H9 (cell line): ENCODE results near the gene MYH14. TPM values are rescaled to one million over a fixed set of nuclear protein-coding genes. Genes with fewer than 3 reads are reported as not detected.

Source experiments
- DNase-seq: peaks from one replicate; pipeline ENCODE4 v3.0.0-alpha.2; 2017
- H2AFZ ChIP-seq: one replicate; pipeline ENCODE4 v1.6.1; 2013; ENCODE audit warnings: mild to moderate bottlenecking, low read length, control low read depth, moderate library complexity
- H2AK5ac ChIP-seq: 2 replicates; pipeline ENCODE4 v1.6.1; 2013; ENCODE audit warnings: low read length, control low read depth, mixed read lengths; ENCODE audit not compliant: insufficient read length
- H2BK120ac ChIP-seq: one replicate; pipeline ENCODE4 v1.6.1; 2013; ENCODE audit warnings: low read depth, mild to moderate bottlenecking, low read length, control low read depth, inconsistent platforms; ENCODE audit not compliant: poor library complexity, severe bottlenecking
- H2BK12ac ChIP-seq: 2 replicates; pipeline ENCODE4 v1.6.1; 2013; ENCODE audit warnings: low read length, control low read depth, mixed read lengths, low read depth; ENCODE audit not compliant: insufficient read length
- H2BK15ac ChIP-seq: 2 replicates; pipeline ENCODE4 v1.6.1; 2013; ENCODE audit warnings: low read depth, low read length, control low read depth
- H2BK20ac ChIP-seq: one replicate; pipeline ENCODE4 v1.6.1; 2013; ENCODE audit warnings: low read depth, mild to moderate bottlenecking, low read length, control low read depth, inconsistent platforms; ENCODE audit not compliant: poor library complexity, severe bottlenecking
- H2BK5ac ChIP-seq: 2 replicates; pipeline ENCODE4 v1.6.1; 2013; ENCODE audit warnings: low read length, control low read depth, mixed read lengths; ENCODE audit not compliant: insufficient read length
- H3K14ac ChIP-seq: 2 replicates; pipeline ENCODE4 v1.6.1; 2013; ENCODE audit warnings: low read length, control low read depth; ENCODE audit not compliant: insufficient read depth
- H3K18ac ChIP-seq: 2 replicates; pipeline ENCODE4 v1.6.1; 2013; ENCODE audit warnings: low read depth, mild to moderate bottlenecking, mixed read lengths, low read length, control low read depth; ENCODE audit not compliant: insufficient read length
- H3K23ac ChIP-seq: 2 replicates; pipeline ENCODE4 v1.6.1; 2013; ENCODE audit warnings: low read length, control low read depth, mixed read lengths, low read depth; ENCODE audit not compliant: insufficient read length
- H3K23me2 ChIP-seq: 2 replicates; pipeline ENCODE4 v1.6.1; 2013; ENCODE audit warnings: low read depth, mild to moderate bottlenecking, mixed read lengths, low read length, control low read depth; ENCODE audit not compliant: insufficient read length, poor library complexity, severe bottlenecking
- H3K27ac ChIP-seq: 2 replicates; pipeline ENCODE4 v1.5.1; 2013; ENCODE audit warnings: low read length, control low read depth, mixed read lengths, low read depth; ENCODE audit not compliant: insufficient read length
- H3K27me3 ChIP-seq: 2 replicates; pipeline ENCODE4 v1.6.1; 2013; ENCODE audit warnings: low read length, control low read depth, inconsistent platforms; ENCODE audit not compliant: insufficient read depth
- H3K4ac ChIP-seq: 2 replicates; pipeline ENCODE4 v1.6.1; 2013; ENCODE audit warnings: low read depth, mild to moderate bottlenecking, control low read depth, inconsistent platforms, low read length, moderate library complexity
- H3K4me1 ChIP-seq: 2 replicates; pipeline ENCODE4 v1.6.1; 2013; ENCODE audit warnings: low read length, control low read depth, inconsistent platforms; ENCODE audit not compliant: insufficient read depth
- H3K4me2 ChIP-seq: 2 replicates; pipeline ENCODE4 v1.6.1; 2013; ENCODE audit warnings: low read length, control low read depth, mixed read lengths; ENCODE audit not compliant: insufficient read length, insufficient read depth
- H3K56ac ChIP-seq: 2 replicates; pipeline ENCODE4 v1.6.1; 2013; ENCODE audit warnings: low read depth, mild to moderate bottlenecking, mixed read lengths, low read length, control low read depth; ENCODE audit not compliant: insufficient read length
- H3K79me1 ChIP-seq: 2 replicates; pipeline ENCODE4 v1.6.1; 2013; ENCODE audit warnings: low read depth, mild to moderate bottlenecking, moderate library complexity, low read length, control low read depth, inconsistent platforms; ENCODE audit not compliant: insufficient read depth, poor library complexity, severe bottlenecking
- H3K79me2 ChIP-seq: 2 replicates; pipeline ENCODE4 v1.6.1; 2013; ENCODE audit warnings: low read length, control low read depth, inconsistent platforms; ENCODE audit not compliant: insufficient read depth
- H3K9ac ChIP-seq: 2 replicates; pipeline ENCODE4 v1.6.1; 2013; ENCODE audit warnings: low read length, control low read depth, mixed read lengths; ENCODE audit not compliant: insufficient read length; ENCODE audit errors: extremely low read depth
- H3K9me3 ChIP-seq: one replicate; pipeline ENCODE4 v1.6.1; 2013; ENCODE audit warnings: low read depth, low read length, inconsistent platforms; ENCODE audit not compliant: control insufficient read depth
- H3T11ph ChIP-seq: one replicate; pipeline ENCODE4 v1.6.1; 2013; ENCODE audit warnings: mild to moderate bottlenecking, low read length, control low read depth, inconsistent platforms
- H4K20me1 ChIP-seq: one replicate; pipeline ENCODE4 v1.6.1; 2013; ENCODE audit not compliant: control insufficient read depth, insufficient read length, insufficient read depth
- H4K5ac ChIP-seq: 2 replicates; pipeline ENCODE4 v1.6.1; 2013; ENCODE audit warnings: low read depth, mild to moderate bottlenecking, mixed read lengths, low read length, control low read depth; ENCODE audit not compliant: insufficient read length
- H4K8ac ChIP-seq: replicated peaks from 2 replicates; pipeline ENCODE4 v1.6.1; 2013; ENCODE audit warnings: low read length, control low read depth, mixed read lengths, low read depth; ENCODE audit not compliant: insufficient read length
- H4K91ac ChIP-seq: 2 replicates; pipeline ENCODE4 v1.6.1; 2013; ENCODE audit warnings: low read depth, mild to moderate bottlenecking, moderate library complexity, mixed read lengths, low read length, control low read depth; ENCODE audit not compliant: insufficient read length
- H3K27ac Mint-ChIP-seq, 3 experiments: 2 replicates in 2 of 3; 3 replicates in 1 of 3; pipeline ENCODE4 v1.8.0; 2020 to 2021; ENCODE audit warnings: mixed read lengths in 3 of 3, mild to moderate bottlenecking in 1 of 3, moderate library complexity in 1 of 3
- H3K27me3 Mint-ChIP-seq: 2 replicates; pipeline ENCODE4 v1.8.0; 2021; ENCODE audit warnings: low read depth, mild to moderate bottlenecking, moderate library complexity, mixed read lengths
- H3K36me3 Mint-ChIP-seq, 3 experiments: 2 replicates in 2 of 3; 3 replicates in 1 of 3; pipeline ENCODE4 v1.8.0; 2020 to 2021; ENCODE audit warnings: low read depth in 3 of 3, mixed read lengths in 3 of 3; ENCODE audit not compliant: insufficient read depth in 1 of 3
- H3K4me1 Mint-ChIP-seq, 2 experiments: 2 replicates each; pipeline ENCODE4 v1.8.0; 2020; ENCODE audit warnings: mixed read lengths in 2 of 2
- H3K4me3 Mint-ChIP-seq, 2 experiments: 2 replicates in 1 of 2; 3 replicates in 1 of 2; pipeline ENCODE4 v1.8.0; 2020 to 2021; ENCODE audit warnings: mild to moderate bottlenecking in 2 of 2, mixed read lengths in 2 of 2, moderate library complexity in 1 of 2
- H3K9me3 Mint-ChIP-seq, 2 experiments: 2 replicates in 1 of 2; 3 replicates in 1 of 2; pipeline ENCODE4 v1.8.0; 2020; ENCODE audit warnings: mild to moderate bottlenecking in 2 of 2, mixed read lengths in 2 of 2, moderate library complexity in 1 of 2
- CTCF ChIP-seq: fragments of 200-600 bp; sonication (generic); conservative IDR thresholded peaks from 3 replicates; pipeline ENCODE4 v1.8.0; 2021; ENCODE audit warnings: antibody characterized with exemption, mild to moderate bottlenecking
- WGBS: extraction: QIAGEN DNeasy Blood & Tissue Kit; methylation state at CpG from one replicate; pipeline ENCODE4 v1.1.7; 2013; ENCODE audit warnings: missing lambda C conversion rate, low lambda C conversion rate, mixed read lengths; ENCODE audit not compliant: insufficient read length; ENCODE audit errors: extremely low coverage; 5-methylcytosine and 5-hydroxymethylcytosine counted together
- total RNA-seq: library from RNA; stranded (reverse); gene quantifications from 2 replicates; pipeline ENCODE4 v1.2.1, GENCODE V29; 2021

The MYH14 gene
- total RNA-seq, 1 experiment from 2014 or later = 27.7 TPM

- H3K14ac ChIP-seq = no peak overlapping the region
- WGBS = no CpG with 5 or more reads among the region's 5 CpGs
- TF ChIP-seq CTCF = no peak
Observed at GRCh38 chr19:50288954-50289353, 85.5 kb downstream of the MYH14 start.

More at GRCh38 chr19:50288954-50289353, 85.5 kb downstream of the MYH14 start:
- Mint-ChIP-seq H3K27ac (no peak overlapping the region), H3K4me1 (peaks cover 22 to 28% of the 10 kb centered on the region in 2 experiments), H3K36me3 (peaks cover 40 to 58% (median 55%) of the 10 kb centered on the region in 3 experiments), H3K9me3 (peaks cover 12 to 22% of the 10 kb centered on the region in 2 experiments), H3K4me3 (no peak overlapping the region), H3K27me3 (no peaks in the 10 kb centered on the region; the same call in 1 of the 2 replicates)
- Histone ChIP-seq H2BK120ac (no peak overlapping the region), H2BK5ac (no peak overlapping the region), H3K4me2 (no peak overlapping the region), H4K20me1 (no peaks in the 10 kb centered on the region), H3K9me3 (peaks cover 5% of the 10 kb centered on the region), H3K27me3 (no peaks in the 10 kb centered on the region), H3K79me2 (no peaks in the 10 kb centered on the region), H4K91ac (no peak overlapping the region), H3K56ac (no peak overlapping the region), H2BK20ac (no peak overlapping the region), H2BK15ac (no peak overlapping the region), H3K18ac (no peak overlapping the region), H3K4ac (no peak overlapping the region), H3K27ac (no peak overlapping the region), H3K23ac (no peak overlapping the region), H3K79me1 (no peaks in the 10 kb centered on the region), H2AFZ (no peak overlapping the region), H3K9ac (no peak overlapping the region), H2BK12ac (no peak overlapping the region), H4K8ac (no peak overlapping the region), H4K5ac (no peak overlapping the region), H2AK5ac (no peak overlapping the region), H3K23me2 (no peaks in the 10 kb centered on the region), H3T11ph (no peak overlapping the region), H3K4me1 (no peaks in the 10 kb centered on the region)
- DNase-seq = no peak
